K562 (cell line): ENCODE data around the gene TMEM245. TPM values are rescaled to one million over a fixed set of nuclear protein-coding genes. Genes with fewer than 3 reads are reported as not detected.

Experiments
- ARID2 ChIP-seq: fragments of 450-650 bp; IDR thresholded peaks from 2 replicates; pipeline ENCODE4 v1.6.1; 2017; ENCODE audit warnings: antibody characterized with exemption, mild to moderate bottlenecking
- HDAC8 ChIP-seq: fragments of 450-650 bp; IDR thresholded peaks from 2 replicates; pipeline ENCODE4 v1.6.1; 2016; ENCODE audit warnings: mild to moderate bottlenecking, missing genetic modification characterization, moderate library complexity, missing compliant biosample characterization
- HLTF ChIP-seq: fragments of 450-650 bp; IDR thresholded peaks from 2 replicates; pipeline ENCODE4 v1.6.1; 2016
- KLF13 ChIP-seq: fragments of 450-650 bp; IDR thresholded peaks from 2 replicates; pipeline ENCODE4 v1.6.1; 2016; ENCODE audit warnings: missing genetic modification characterization, low read depth, mild to moderate bottlenecking, missing compliant biosample characterization, moderate library complexity, borderline replicate concordance
- SIN3B ChIP-seq: fragments of 450-650 bp; IDR thresholded peaks from 2 replicates; pipeline ENCODE4 v1.6.1; 2017; ENCODE audit warnings: low read depth, mild to moderate bottlenecking, moderate library complexity
- ZBTB34 ChIP-seq: fragments of 250-450 bp; sonication (Bioruptor Pico); IDR thresholded peaks from 2 replicates; pipeline ENCODE4 v1.8.0; 2021; ENCODE audit warnings: mild to moderate bottlenecking, moderate library complexity
- ZHX1 ChIP-seq: fragments of 150-350 bp; conservative IDR thresholded peaks from 2 replicates; pipeline ENCODE4 v1.6.1; 2014; ENCODE audit warnings: low read length
- ZNF146 ChIP-seq: IDR thresholded peaks from one replicate; pipeline ENCODE4 v1.6.1; 2018; ENCODE audit warnings: missing compliant biosample characterization; ENCODE audit not compliant: unreplicated experiment
- ZNF644 ChIP-seq: fragments of 200-800 bp; sonication (Bioruptor generic); IDR thresholded peaks from 2 replicates; pipeline ENCODE4 v1.6.1; 2016; ENCODE audit warnings: low read depth, missing genetic modification characterization, missing compliant biosample characterization
- polyA plus RNA-seq, 8 experiments: library from polyadenylated mRNA; depleted of rRNA in 4 of 8; stranded (reverse) in 5 of 8; unstranded in 3 of 8; fragments of >200 nt; fragmentation: Nextera tagmentation in 2 of 8; fragmentation: Illumina TruSeq in 1 of 8; extraction: Ambion mirVana in 2 of 8; extraction: Trizol in 1 of 8; gene quantifications; 2 replicates each; pipeline versions ENCODE4 v1.2.1 to v1.2.3, GENCODE V29; 2011 to 2014; ENCODE audit warnings: inconsistent platforms in 1 of 8, missing spikeins in 1 of 8
- total RNA-seq, 7 experiments: library from RNA; depleted of rRNA in 6 of 7; stranded (reverse); fragments of >200 nt in 6 of 7; fragmentation: Illumina TruSeq in 2 of 7; extraction: Trizol in 2 of 7; gene quantifications; 2 replicates each; pipeline versions ENCODE4 v1.2.1 to v1.2.3, GENCODE V29; 2011 to 2021; ENCODE audit warnings: low replicate concordance in 1 of 7

Gene TMEM245
- total and polyA plus RNA-seq, 9 of the 15 experiments (the other 6 are each of a cell fraction or from before 2014, with no cell fraction given) = 8.5 to 43.2 (median 24.3) TPM

DNA sequence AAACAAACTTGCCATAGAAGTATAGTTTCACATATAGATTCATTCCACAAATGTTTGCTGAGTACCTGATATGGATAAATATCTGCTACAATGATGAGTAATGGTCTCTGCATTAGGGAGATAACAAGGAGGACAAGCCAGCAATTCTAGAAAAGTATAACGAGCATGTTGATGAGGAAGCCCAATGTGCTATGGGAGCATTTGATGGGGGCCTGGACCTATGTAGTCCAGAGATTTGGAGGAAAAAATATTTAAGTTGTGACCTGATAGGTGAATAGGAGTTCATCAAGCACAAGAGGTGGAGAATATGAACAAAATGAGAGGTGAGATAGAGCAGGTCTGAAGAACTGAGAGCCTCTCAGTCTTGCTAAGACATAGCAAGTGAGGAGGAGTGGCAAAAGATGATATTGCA is 14.4 kb upstream of the TMEM245 start (continued):
- TF ChIP-seq KLF13 (tag) (no peak), ZHX1 (no peak), SIN3B (no peak), ZBTB34 (CRISPR knock-in tag) (no peak), ZNF146 (no peak), ARID2 (no peak), HLTF (no peak), HDAC8 (tag) (no peak), ZNF644 (tag) (no peak)
